H1 (cell line): ENCODE results near the gene ZNF300. TPM values are rescaled to one million over a fixed set of nuclear protein-coding genes. Genes with fewer than 3 reads are reported as not detected.
A peak's percentile ranks its signal among the peaks of the same experiment; 100 is the strongest.

Source experiments
- CTCF ChIA-PET: fragments of 300-600 bp; sonication (Branson Sonifier 250); formaldehyde crosslinking; loops from one replicate; lab custom pipeline; 2021; ENCODE audit not compliant: partially characterized antibody; lab: Charles Lee
- POLR2A ChIA-PET: fragments of 300-600 bp; sonication (Branson Sonifier 250); formaldehyde crosslinking; loops from one replicate; lab custom pipeline; 2021; ENCODE audit warnings: inconsistent platforms; ENCODE audit not compliant: partially characterized antibody; lab: Charles Lee
- DNase-seq, 2 experiments: peaks; one replicate each; pipeline versions ENCODE4 v3.0.0 to v3.0.0-alpha.2; 2010 to 2022; ENCODE audit warnings: low spot score in 2 of 2, low read depth in 1 of 2, mixed read lengths in 1 of 2
- FAIRE-seq: peaks from 2 replicates; lab custom pipeline; 2011; peaks lifted over from hg19 to GRCh38; lab: Jason Lieb, UNC
- H2AFZ ChIP-seq: 2 replicates; pipeline ENCODE4 v1.8.1; 2012; ENCODE audit warnings: low read length, inconsistent platforms
- H2AK5ac ChIP-seq: 2 replicates; pipeline ENCODE4 v1.6.1; 2013; ENCODE audit warnings: low read depth, low read length
- H2BK120ac ChIP-seq: replicated peaks from 2 replicates; pipeline ENCODE3; 2013; ENCODE audit warnings: low read depth, low read length, inconsistent platforms
- H2BK12ac ChIP-seq: 2 replicates; pipeline ENCODE4 v1.6.1; 2013; ENCODE audit warnings: low read depth, low read length
- H2BK15ac ChIP-seq: 2 replicates; pipeline ENCODE4 v1.6.1; 2013; ENCODE audit warnings: low read length
- H2BK20ac ChIP-seq: 2 replicates; pipeline ENCODE4 v1.6.1; 2013; ENCODE audit warnings: low read length
- H2BK5ac ChIP-seq: 2 replicates; pipeline ENCODE4 v1.6.1; 2013; ENCODE audit warnings: low read depth, low read length
- H3K14ac ChIP-seq: 2 replicates; pipeline ENCODE4 v1.6.1; 2013; ENCODE audit warnings: inconsistent platforms; ENCODE audit not compliant: insufficient read length
- H3K18ac ChIP-seq: 2 replicates; pipeline ENCODE4 v1.6.1; 2013; ENCODE audit warnings: low read length; ENCODE audit errors: extremely low read depth
- H3K23ac ChIP-seq: 2 replicates; pipeline ENCODE4 v1.6.1; 2013; ENCODE audit warnings: inconsistent platforms; ENCODE audit not compliant: insufficient read length
- H3K23me2 ChIP-seq: 2 replicates; pipeline ENCODE4 v1.6.1; 2013; ENCODE audit warnings: low read depth, low read length
- H3K27ac ChIP-seq: 2 replicates; pipeline ENCODE4 v1.6.1; 2011; ENCODE audit warnings: low read depth, low read length, inconsistent platforms
- H3K27me3 ChIP-seq, 4 experiments: replicated peaks in 1 of 4; 1 replicate in 1 of 4; 2 replicates in 3 of 4; pipeline versions ENCODE4 v1.6.1 to v1.8.1; 2011 to 2013; ENCODE audit warnings: low read length in 3 of 4, mild to moderate bottlenecking in 3 of 4, inconsistent platforms in 2 of 4, mixed read lengths in 2 of 4, moderate library complexity in 1 of 4; ENCODE audit not compliant: control insufficient read depth in 3 of 4, insufficient read depth in 3 of 4; ENCODE audit errors: extremely low read depth in 1 of 4
- H3K36me3 ChIP-seq, 4 experiments: 2 replicates each; pipeline versions ENCODE4 v1.6.1 to v1.8.1; 2011 to 2013; ENCODE audit warnings: mild to moderate bottlenecking in 4 of 4, low read length in 3 of 4, moderate library complexity in 2 of 4, control low read depth in 1 of 4, inconsistent platforms in 1 of 4; ENCODE audit not compliant: insufficient read depth in 4 of 4, control insufficient read depth in 2 of 4
- H3K4ac ChIP-seq: replicated peaks from 2 replicates; pipeline ENCODE3; 2013; ENCODE audit warnings: low read length, low read depth, mixed read lengths, inconsistent platforms; ENCODE audit not compliant: insufficient read length
- H3K4me1 ChIP-seq, 4 experiments: replicated peaks in 1 of 4; 1 replicate in 1 of 4; 2 replicates in 3 of 4; pipeline versions ENCODE4 v1.6.1 to v1.8.1; 2011 to 2013; ENCODE audit warnings: low read length in 3 of 4, inconsistent platforms in 2 of 4, mixed read lengths in 1 of 4; ENCODE audit not compliant: insufficient read depth in 4 of 4, control insufficient read depth in 3 of 4
- H3K4me2 ChIP-seq, 2 experiments: 2 replicates each; pipeline versions ENCODE4 v1.6.1 to v1.8.1; 2011 to 2013; ENCODE audit warnings: low read depth in 2 of 2, low read length in 2 of 2, control low read depth in 1 of 2, inconsistent platforms in 1 of 2, mild to moderate bottlenecking in 1 of 2; ENCODE audit not compliant: insufficient read depth in 1 of 2
- H3K4me3 ChIP-seq, 4 experiments: fragments of 200-600, 300-600 bp in 1 of 4; sonication (generic), shearing (Covaris generic), sonication (Bioruptor Twin) in 1 of 4; 2 replicates each; pipeline versions ENCODE4 v1.5.1 to v1.8.1; 2011 to 2016; ENCODE audit warnings: low read length in 4 of 4, low read depth in 3 of 4, control low read depth in 2 of 4, inconsistent platforms in 2 of 4, mild to moderate bottlenecking in 2 of 4, mixed read lengths in 1 of 4, moderate library complexity in 1 of 4; ENCODE audit not compliant: insufficient read depth in 2 of 4; ENCODE audit errors: extremely low read depth in 1 of 4
- H3K56ac ChIP-seq: replicated peaks from 2 replicates; pipeline ENCODE3; 2013; ENCODE audit warnings: low read depth, mild to moderate bottlenecking, mixed read lengths, low read length, inconsistent platforms; ENCODE audit not compliant: insufficient read length
- H3K79me1 ChIP-seq: 2 replicates; pipeline ENCODE4 v1.6.1; 2013; ENCODE audit warnings: low read depth, low read length, control low read depth
- H3K79me2 ChIP-seq, 2 experiments: 2 replicates each; pipeline versions ENCODE4 v1.6.1 to v1.8.1; 2012 to 2013; ENCODE audit warnings: low read length in 2 of 2, mild to moderate bottlenecking in 2 of 2, inconsistent platforms in 1 of 2; ENCODE audit not compliant: insufficient read depth in 2 of 2, control insufficient read depth in 1 of 2
- H3K9ac ChIP-seq, 4 experiments: replicated peaks in 1 of 4; 1 replicate in 1 of 4; 2 replicates in 3 of 4; pipeline versions ENCODE4 v1.6.1 to v1.8.1; 2011 to 2013; ENCODE audit warnings: low read depth in 3 of 4, low read length in 3 of 4, control low read depth in 2 of 4, mild to moderate bottlenecking in 2 of 4, moderate library complexity in 2 of 4, inconsistent platforms in 1 of 4; ENCODE audit errors: extremely low read depth in 1 of 4
- H3K9me3 ChIP-seq, 2 experiments: 2 replicates each; pipeline versions ENCODE4 v1.6.1 to v1.8.1; 2012 to 2013; ENCODE audit warnings: mild to moderate bottlenecking in 2 of 2, moderate library complexity in 2 of 2, control low read depth in 1 of 2, inconsistent platforms in 1 of 2, low read depth in 1 of 2, low read length in 1 of 2, mixed read lengths in 1 of 2; ENCODE audit not compliant: insufficient read depth in 2 of 2
- H4K20me1 ChIP-seq, 2 experiments: replicated peaks in 1 of 2; 2 replicates each; pipeline versions ENCODE3 to v1.8.1; 2011 to 2013; ENCODE audit warnings: inconsistent platforms in 2 of 2, low read length in 2 of 2, mild to moderate bottlenecking in 1 of 2; ENCODE audit not compliant: insufficient read depth in 2 of 2, control insufficient read depth in 1 of 2
- H4K5ac ChIP-seq: 2 replicates; pipeline ENCODE4 v1.6.1; 2013; ENCODE audit warnings: low read length, low read depth, mixed read lengths, inconsistent platforms; ENCODE audit not compliant: insufficient read length
- H4K8ac ChIP-seq: 2 replicates; pipeline ENCODE4 v1.8.0; 2013; ENCODE audit warnings: mild to moderate bottlenecking, moderate library complexity, low read length, inconsistent platforms; ENCODE audit not compliant: insufficient read depth; ENCODE audit errors: extremely low read depth
- H4K91ac ChIP-seq: replicated peaks from 2 replicates; pipeline ENCODE3; 2013; ENCODE audit warnings: low read length, mixed read lengths, inconsistent platforms; ENCODE audit not compliant: insufficient read length
- EP300 ChIP-seq, 2 experiments: IDR thresholded peaks; 1 replicate in 1 of 2; 2 replicates in 1 of 2; pipeline ENCODE4 v1.6.1; 2011 to 2012; ENCODE audit warnings: low read depth in 2 of 2, low read length in 2 of 2, mild to moderate bottlenecking in 2 of 2, borderline replicate concordance in 1 of 2, inconsistent platforms in 1 of 2, moderate library complexity in 1 of 2
- TEAD4 ChIP-seq: IDR thresholded peaks from 2 replicates; pipeline ENCODE4 v1.6.1; 2012; ENCODE audit warnings: low read depth, low read length, inconsistent platforms, mixed read lengths
- ZNF274 ChIP-seq: IDR thresholded peaks from 2 replicates; pipeline ENCODE4 v1.7.0; 2012; ENCODE audit warnings: low read length, borderline replicate concordance; ENCODE audit errors: extremely low read depth
- polyA plus RNA-seq, 7 experiments: library from polyadenylated mRNA; depleted of rRNA in 3 of 7; stranded (reverse) in 5 of 7; unstranded in 2 of 7; fragments of >200 nt in 5 of 7; fragments of 200-250 nt in 2 of 7; gene quantifications; 1 replicate in 5 of 7; 2 replicates in 1 of 7; 4 replicates in 1 of 7; pipeline versions ENCODE4 v1.2.1 to v1.2.3, GENCODE V29; 2011 to 2013; ENCODE audit warnings: missing spikeins in 2 of 7, mixed read lengths in 2 of 7
- total RNA-seq: library from RNA; stranded (reverse); fragmentation: NEBNext Ultra II Directional; extraction: Animal tissue kit (Norgen Biotek cat#: 25700); gene quantifications from 2 replicates; pipeline ENCODE4 v1.2.1, GENCODE V29; 2021

The ZNF300 gene
- total and polyA plus RNA-seq, 2 of the 8 experiments (the other 6 are each of a cell fraction or from before 2014, with no cell fraction given) = 6.7 to 15.8 TPM

- H3K27ac ChIP-seq = no peak overlapping the region
- no peak overlapping the region for H2BK12ac ChIP-seq
- H2BK5ac ChIP-seq = no peak overlapping the region
- no peak overlapping the region for H3K14ac ChIP-seq
- H3K9me3 ChIP-seq = peaks cover 65 to 68% of the 10 kb centered on the region in 2 experiments
- H3K27me3 ChIP-seq = peaks cover 0 to 3% (median 0%) of the 10 kb centered on the region in 4 experiments; a peak in 1 of 7 replicates
- H4K5ac ChIP-seq = no peak overlapping the region
- no peak overlapping the region for H2AFZ ChIP-seq
- TF ChIP-seq ZNF274 (peak; percentile 94), TEAD4 (no peak), EP300 (IDR thresholded peaks at IDR 0.05; ENCODE audit: borderline replicate concordance in 1 of 2, low read depth in 2 of 2, low read length in 2 of 2) (no peak)
- H2BK120ac ChIP-seq = no peak overlapping the region
- H3K23ac ChIP-seq = no peak overlapping the region
- ChIA-PET CTCF (interaction anchor here (0.7 to 0.8 kb wide), 2 partner anchors 26 to 117 kb away, joined by 3 read pairs; no protein-coding TSS in a partner anchor), POLR2A (no interaction called here)
- DNase-seq = no peak
- H2BK15ac ChIP-seq = no peak overlapping the region
- H4K91ac ChIP-seq = no peak overlapping the region
- FAIRE-seq = no peak
- no peak overlapping the region for H3K18ac ChIP-seq
- no peaks in the 10 kb centered on the region for H3K36me3 ChIP-seq
- H3K9ac ChIP-seq = no peak overlapping the region
- H3K79me2 ChIP-seq = no peaks in the 10 kb centered on the region
- H3K23me2 ChIP-seq = no peaks in the 10 kb centered on the region
- no peak overlapping the region for H3K4me3 ChIP-seq
- H3K4me1 ChIP-seq = no peaks in the 10 kb centered on the region
- no peaks in the 10 kb centered on the region for H3K79me1 ChIP-seq
- H2AK5ac ChIP-seq = no peak overlapping the region
- no peak overlapping the region for H3K56ac ChIP-seq
- H4K20me1 ChIP-seq = no peaks in the 10 kb centered on the region
- no peak overlapping the region for H2BK20ac ChIP-seq
- no peak overlapping the region for H3K4ac ChIP-seq
- no peak overlapping the region for H4K8ac ChIP-seq
- H3K4me2 ChIP-seq = no peak overlapping the region
Observed at GRCh38 chr5:150931368-150931965, 26.7 kb upstream of the ZNF300 start.
